HG02973 (cell line): ENCODE measurements around the gene ADCY6.

Experiments used
- ATAC-seq: cut with Tn5 transposase; IDR thresholded peaks from one replicate; pipeline ENCODE4 v1.9.1; 2021; ENCODE audit warnings: moderate library complexity; ENCODE audit not compliant: unreplicated experiment

Gene ADCY6

DNA sequence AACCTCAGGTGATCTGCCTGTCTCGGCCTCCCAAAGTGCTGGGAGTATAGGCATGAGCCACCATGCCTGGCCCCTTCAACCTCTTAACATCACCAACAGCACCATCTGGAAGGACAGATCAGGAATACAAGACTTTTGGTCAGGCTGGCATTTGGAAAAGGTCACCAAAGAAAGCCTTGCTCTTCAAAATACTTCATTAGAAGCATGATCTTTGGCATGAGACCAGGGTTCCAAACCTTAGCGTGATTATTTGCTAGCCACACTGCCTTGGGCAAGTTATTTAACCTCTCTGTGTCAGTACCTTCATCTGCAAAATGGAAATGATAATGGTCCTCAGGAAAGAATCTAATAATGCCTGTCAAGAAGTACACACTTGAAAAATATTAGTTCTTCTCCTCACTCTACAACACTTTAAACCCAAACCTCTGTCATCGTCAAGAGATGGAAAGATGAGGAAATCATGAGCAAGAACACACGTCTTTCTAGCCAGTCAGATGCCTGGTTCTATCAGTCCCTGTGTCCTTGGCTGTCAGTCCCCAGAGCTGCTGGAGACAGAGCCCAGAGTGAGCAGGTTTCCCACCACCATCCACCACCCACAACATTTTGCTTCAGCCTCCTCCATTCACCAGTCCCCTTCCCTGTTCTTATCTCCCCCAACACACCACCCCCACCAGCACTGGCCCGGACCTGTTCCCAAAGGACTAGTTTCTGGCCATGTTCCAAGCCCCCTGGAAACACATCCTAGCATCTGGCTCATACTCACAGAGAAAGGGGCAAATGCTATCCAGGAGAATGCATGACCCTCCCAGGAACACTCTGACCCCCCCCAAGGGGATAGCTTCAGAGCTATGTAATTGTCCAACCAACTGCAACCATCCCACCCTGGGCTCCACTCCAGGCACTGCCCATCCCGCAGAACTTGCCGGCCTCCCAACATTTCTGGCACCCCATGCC is 2.0 kb downstream of the ADCY6 start:
- no peak for ATAC-seq

GRCh38 chr12:48783432-48783831 is 5.5 kb downstream of the ADCY6 start:
- no peak for ATAC-seq

DNA sequence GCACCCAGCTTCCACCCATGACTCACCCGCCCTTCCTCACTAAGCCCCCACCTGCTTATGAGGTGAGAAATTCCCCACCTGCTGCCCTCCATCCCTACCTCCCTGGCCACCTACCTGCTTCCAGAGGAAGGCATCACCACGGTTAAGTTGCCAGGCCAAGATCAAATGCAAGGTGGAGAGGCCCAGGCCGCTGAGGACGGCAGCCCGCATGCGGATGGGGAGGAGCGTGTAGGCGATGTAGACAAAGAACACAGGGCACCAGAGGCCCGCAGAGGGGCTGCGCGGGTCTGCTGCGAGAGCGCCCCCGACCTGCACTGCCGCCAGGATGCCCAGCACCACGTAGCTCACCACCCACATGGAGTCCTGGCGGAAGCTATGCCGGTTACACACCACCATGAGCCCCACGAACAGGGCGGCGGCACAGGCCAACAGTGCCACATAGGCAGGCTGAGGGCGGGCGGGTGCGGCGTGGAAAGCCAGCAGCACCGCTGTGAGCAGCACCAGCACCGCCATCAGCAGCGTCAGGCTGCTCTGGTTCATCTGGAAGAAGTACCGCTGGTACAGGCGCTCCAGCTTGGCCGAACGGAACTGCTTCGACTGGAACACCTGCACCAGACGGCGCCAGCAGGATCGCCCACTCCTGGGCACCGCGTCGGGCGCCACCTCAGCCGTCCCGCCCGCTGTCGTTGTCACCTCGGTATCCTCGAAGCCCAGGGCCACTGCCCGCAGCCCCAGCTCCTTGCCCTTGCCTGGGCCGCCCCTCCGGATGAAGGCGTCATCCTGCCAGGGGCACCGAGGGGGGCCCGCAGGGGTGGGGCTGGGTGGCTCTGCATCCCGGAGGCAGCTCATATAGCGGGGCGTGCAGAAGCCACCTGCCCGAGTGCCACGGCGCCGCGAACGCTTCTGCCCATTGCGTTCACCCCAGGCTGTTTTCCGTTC is 6.2 kb downstream of the ADCY6 start:
- no peak for ATAC-seq

GRCh38 chr12:48781750-48782456 is 7.0 kb downstream of the ADCY6 start:
- ATAC-seq: no peak

- no peak for ATAC-seq
Observed at GRCh38 chr12:48780381-48781025, 8.4 kb downstream of the ADCY6 start.

- no peak for ATAC-seq
Observed at GRCh38 chr12:48779869-48780268, 9.0 kb downstream of the ADCY6 start.

DNA sequence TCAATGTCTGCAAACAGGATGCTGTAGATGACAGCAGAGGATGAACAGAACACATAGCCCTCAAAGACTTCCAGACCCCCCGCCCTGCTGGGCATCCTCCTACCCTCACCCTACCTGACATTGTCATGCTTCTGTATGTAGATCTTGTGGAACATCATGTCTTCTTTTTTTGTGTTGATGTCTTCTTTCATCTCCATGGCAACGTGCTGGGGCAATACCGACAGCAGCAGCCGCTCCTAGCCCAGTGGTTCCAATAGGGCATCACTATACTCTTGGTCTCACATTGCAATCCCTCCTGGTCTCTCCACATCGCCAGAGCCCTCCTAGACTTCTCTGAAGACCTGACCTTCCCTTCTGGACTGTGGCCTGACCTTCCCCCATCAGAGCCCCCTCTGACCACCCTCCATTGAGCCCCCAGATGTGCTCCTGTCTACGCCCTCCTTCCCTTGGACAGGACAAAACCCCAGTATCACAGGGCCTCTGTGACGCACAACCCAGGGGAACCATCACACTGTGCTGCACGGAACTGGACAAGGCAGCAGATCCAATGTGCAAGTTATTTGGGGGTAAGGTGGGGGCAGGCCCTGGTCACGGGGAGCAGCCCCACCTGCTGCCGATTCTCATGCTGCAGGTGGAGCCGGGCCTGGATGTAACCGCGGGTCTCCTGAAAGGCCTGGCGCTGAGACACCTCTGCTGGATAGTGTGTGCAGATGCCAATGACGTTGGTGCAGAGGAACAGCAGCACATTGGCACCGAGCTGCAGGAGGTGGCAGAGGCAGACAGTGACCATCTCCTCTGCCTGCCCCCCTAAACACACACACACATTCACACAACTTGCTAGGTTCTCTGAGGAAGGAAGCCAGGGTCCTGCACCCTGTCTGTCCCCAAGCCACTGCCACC is 11.1 kb downstream of the ADCY6 start:
- no peak for ATAC-seq

- ATAC-seq: no peak
Observed at GRCh38 chr12:48776956-48777355, 11.9 kb downstream of the ADCY6 start.

DNA sequence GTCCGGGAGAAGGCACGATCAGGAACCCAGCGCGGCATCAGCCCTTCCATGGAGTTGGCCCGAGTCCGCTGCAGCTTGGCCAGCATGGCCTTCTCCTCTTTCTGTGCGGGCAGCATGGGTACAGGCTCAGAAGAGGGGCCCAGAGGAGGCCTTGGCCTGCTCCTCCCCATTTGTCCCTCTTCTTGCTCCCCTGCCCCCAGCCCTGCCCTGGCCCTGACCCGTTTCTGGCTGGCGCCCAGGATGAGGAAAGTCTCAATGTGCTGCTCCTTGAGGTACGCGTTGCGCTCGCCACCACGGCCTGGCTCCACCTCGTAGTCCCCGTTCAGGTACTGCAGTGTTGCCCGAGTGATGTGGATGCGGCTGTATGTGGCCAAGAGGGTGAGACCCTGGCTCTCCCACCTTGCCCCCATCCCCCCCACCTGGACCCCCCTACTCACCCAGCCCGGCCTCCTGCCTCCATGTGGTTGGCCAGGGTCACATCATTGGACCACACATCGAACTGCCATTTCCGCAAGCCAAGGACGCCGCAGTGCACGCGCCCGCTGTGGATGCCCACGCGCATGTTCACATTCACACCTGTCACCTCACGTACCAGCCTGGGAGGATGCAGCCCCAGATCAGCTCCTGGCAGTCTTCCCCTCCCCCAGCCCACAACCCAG is 12.8 kb downstream of the ADCY6 start:
- ATAC-seq: no peak

GRCh38 chr12:48775299-48775698 is 13.6 kb downstream of the ADCY6 start:
- no peak for ATAC-seq

GRCh38 chr12:48774516-48774915 is 14.4 kb downstream of the ADCY6 start:
- ATAC-seq: no peak

DNA sequence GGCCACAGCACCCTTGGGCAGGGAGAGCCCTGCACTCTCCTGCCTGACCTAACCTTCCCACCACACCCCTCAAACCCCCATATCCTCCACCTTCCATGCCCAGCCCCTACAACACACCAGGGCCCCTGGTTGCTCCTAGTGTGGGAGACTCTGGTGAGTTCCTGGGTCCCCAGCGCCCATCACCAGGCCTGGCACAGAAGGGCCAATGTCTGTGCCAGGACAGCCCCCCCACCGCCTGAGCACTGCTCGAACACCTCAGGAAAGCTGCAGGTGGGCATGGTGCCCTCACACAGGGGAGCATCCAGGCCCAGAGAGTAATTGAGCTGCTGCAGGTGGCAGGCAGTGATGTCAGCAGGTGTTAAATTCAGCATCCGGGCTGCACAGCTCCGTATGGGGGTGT is 15.2 kb downstream of the ADCY6 start:
- no peak for ATAC-seq

- no peak for ATAC-seq
Observed at GRCh38 chr12:48771588-48772112, 17.2 kb downstream of the ADCY6 start.

GRCh38 chr12:48770756-48771155 is 18.1 kb downstream of the ADCY6 start:
- ATAC-seq: no peak

DNA sequence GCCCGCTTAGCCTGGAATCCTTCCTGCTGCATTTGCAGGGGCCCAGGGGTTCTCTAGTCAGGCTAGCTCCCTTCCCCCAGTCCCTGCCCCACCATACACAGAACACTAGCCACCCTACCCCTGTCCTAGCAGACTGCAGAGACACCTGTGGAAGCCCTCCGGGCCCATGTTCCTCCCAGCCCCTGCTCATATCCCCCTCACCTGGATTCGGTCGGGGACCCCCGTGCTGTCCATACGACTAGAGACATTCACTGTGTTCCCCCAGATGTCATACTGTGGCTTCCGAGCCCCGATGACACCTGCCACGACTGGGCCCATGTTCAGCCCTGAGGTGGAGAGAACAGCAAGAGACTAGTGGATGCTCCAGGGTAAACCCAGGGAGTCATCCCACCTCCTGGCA is 20.2 kb downstream of the ADCY6 start:
- ATAC-seq: no peak

DNA sequence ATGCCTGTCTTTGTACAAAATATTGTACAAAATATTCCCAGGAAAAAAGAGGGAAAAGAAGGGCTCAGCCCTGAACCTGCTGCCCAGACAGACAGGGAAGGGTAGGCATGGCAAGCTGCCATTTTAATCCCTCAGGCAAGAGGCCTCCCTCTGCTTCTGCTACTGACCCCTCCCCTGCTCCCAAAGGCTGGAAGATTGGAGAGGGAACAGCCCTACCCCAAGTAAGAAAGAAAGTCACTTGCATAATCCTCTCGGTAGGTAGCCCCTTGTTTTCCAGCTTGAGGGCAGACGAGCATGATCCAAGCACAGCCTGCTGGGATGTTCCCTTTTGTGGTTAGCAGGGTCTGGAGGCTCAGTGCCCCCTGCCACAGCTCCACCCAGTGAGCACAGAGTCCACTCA is 20.7 kb downstream of the ADCY6 start:
- no peak for ATAC-seq

DNA sequence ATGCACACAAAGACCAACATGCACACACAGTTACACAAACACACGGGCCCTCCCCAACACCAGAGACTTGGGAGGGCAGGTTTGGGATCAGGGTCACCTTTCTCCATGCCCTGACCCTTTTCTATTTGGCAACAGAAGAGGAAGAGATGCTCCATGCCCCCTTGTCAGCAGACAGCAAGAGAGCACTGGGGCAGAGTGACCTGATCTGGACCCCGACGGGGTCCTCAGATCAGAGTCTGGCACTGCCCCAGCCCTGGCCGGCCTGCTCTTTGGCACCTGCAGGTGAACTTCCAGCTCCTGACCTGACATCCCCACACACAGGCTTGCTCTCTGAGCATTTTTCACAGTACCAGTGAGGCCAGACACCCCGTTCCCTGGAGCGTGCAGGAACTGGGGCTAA is 21.4 kb downstream of the ADCY6 start:
- no peak for ATAC-seq

- no peak for ATAC-seq
Observed at GRCh38 chr12:48767047-48767446, 21.8 kb downstream of the ADCY6 start.

DNA sequence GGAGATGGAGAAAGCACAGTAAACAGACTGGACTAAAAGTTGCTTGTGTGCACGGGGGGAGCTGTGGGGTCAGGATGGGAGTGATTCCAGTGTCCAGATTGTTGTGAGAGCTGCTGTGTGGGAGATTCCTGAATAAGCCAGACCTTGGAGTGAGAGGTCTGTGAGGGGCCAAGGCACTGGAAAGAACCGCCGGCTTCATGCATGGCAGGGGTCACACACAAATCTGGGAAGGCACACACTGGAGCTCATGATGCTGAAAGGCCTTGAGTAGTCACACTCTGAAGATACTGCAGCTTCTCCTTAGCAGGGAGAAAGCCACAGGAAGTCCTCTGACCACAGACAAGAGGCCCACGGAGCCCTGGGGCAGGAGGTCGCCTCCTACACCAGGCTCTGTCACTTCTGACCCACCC is 23.1 kb downstream of the ADCY6 start:
- ATAC-seq: no peak
